Fibroblast of pulmonary artery (primary cell): Measurements from ENCODE around the gene EPHA2.

Experiments
- DNase-seq: peaks from one replicate; pipeline ENCODE4 v3.0.0-alpha.2; 2010; ENCODE audit warnings: low read depth
- H3K4me3 ChIP-seq: replicated peaks from 2 replicates; pipeline ENCODE4 v1.5.1; 2011; ENCODE audit warnings: low read depth, mild to moderate bottlenecking, control low read depth, low read length, moderate library complexity
- TF ChIP-seq, protein P1 (sequence below): IDR thresholded peaks from 2 replicates; pipeline ENCODE4 v1.5.1; 2011; ENCODE audit warnings: mild to moderate bottlenecking, control low read depth, low read length, inconsistent platforms; ENCODE audit errors: missing control alignments

The EPHA2 gene

GRCh38 chr1:16101623-16102022 lies 54.2 kb downstream of the EPHA2 start:
- TF ChIP-seq, protein P1, sequence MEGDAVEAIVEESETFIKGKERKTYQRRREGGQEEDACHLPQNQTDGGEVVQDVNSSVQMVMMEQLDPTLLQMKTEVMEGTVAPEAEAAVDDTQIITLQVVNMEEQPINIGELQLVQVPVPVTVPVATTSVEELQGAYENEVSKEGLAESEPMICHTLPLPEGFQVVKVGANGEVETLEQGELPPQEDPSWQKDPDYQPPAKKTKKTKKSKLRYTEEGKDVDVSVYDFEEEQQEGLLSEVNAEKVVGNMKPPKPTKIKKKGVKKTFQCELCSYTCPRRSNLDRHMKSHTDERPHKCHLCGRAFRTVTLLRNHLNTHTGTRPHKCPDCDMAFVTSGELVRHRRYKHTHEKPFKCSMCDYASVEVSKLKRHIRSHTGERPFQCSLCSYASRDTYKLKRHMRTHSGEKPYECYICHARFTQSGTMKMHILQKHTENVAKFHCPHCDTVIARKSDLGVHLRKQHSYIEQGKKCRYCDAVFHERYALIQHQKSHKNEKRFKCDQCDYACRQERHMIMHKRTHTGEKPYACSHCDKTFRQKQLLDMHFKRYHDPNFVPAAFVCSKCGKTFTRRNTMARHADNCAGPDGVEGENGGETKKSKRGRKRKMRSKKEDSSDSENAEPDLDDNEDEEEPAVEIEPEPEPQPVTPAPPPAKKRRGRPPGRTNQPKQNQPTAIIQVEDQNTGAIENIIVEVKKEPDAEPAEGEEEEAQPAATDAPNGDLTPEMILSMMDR: no peak
- peak; percentile 65 for DNase-seq
- no peak overlapping the region for H3K4me3 ChIP-seq

GRCh38 chr1:16099412-16099811 lies 56.5 kb downstream of the EPHA2 start:
- no peak for DNase-seq
- H3K4me3 ChIP-seq: no peak overlapping the region
- TF ChIP-seq, protein P1: no peak

DNA sequence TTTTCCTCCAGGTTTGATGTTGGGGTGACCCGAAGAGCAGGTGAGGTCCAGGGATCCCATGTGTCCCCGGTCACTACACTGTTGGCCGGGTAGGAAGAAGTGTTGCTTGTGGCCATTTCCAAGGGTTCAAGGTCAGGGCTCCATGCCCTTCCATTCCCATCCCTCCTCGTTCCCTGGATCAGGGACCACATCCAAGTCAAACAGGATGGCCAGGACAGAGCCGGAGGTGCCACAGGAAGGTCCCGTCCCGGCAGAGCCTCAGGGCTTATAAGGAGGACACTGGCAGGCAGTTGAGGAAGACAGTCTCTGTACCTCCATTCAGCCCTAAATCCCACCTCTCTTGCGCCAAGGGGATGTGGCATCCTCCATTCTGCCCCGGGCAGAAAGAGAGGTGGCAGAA lies 60.4 kb downstream of the EPHA2 start:
- no peak for DNase-seq
- TF ChIP-seq, protein P1: no peak
- no peak overlapping the region for H3K4me3 ChIP-seq

DNA sequence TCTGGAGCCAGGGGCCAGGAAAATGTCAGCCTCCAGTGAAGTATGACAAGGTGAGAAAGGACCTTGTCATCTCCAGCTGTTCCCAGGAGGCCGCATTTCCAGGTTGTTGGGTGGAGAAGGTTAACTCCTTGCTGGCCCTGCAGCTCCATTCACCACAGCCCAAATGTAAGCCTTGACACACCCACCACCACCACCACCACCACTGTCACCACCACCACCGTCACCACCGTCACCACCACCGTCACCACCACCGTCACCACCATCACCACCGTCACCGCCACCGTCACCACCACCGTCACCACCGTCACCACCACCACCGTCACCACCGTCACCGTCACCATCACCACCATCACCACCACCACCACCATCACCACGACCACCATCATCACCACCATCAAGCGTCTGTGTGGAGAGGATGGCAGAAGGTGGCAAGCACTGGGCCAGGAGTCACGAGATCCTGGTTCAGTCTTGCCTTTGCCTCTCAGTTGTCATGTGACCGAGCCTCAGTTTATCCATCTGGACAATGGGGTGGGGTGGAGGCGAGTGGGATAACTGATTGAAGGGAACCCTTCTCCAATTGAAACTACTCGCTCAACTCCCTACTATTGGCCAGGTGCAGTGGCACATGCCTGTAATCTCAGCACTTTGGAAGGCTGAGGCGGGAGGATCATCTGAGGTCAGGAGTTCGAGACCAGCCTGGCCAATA lies 61.3 kb downstream of the EPHA2 start:
- no peak for DNase-seq
- TF ChIP-seq, protein P1: no peak
- no peak overlapping the region for H3K4me3 ChIP-seq

- DNase-seq: no peak
- no peak overlapping the region for H3K4me3 ChIP-seq
- TF ChIP-seq, protein P1: no peak
These were observed 62.3 kb downstream of the EPHA2 start for GRCh38 chr1:16093611-16094010.

DNA sequence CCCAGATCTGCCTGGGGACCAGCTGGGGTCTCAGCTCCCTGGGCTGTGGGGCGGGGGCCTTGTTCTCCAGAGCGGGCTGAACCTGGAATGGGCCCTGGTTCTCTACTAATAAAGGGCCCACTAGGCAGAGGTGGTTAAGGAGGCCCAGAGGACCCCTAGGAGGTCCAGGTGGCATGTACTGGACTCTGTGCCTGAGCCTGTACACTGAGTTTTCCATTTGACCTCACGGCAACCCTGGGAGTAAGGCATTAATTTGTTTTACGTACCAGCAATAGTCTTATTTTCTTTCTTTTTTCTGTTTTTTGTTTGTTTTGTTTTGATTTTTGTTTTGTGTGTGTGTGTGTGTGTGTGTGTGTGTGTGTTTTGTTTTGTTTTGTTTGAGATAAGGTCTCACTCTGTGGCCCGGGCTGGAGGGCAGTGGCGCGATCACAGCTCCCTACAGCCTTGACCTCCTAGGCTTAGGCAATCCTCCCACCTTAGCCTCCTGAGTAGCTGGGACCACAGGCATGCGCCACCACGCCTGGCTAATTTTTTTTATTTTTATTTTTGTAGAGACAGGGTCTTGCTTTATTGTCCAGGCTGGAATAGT lies 62.9 kb downstream of the EPHA2 start:
- no peak for DNase-seq
- TF ChIP-seq, protein P1: no peak
- no peak overlapping the region for H3K4me3 ChIP-seq
